NCI-H2196 treated with DMSO at 0.1 percent for 48 hours (cell line): ENCODE data around the gene POLA2.
"Not testable (repeated sequence)": the region's sequence is repeated elsewhere in the genome, so short reads cannot be mapped to it uniquely, and the experiment has no call there.

ENCODE experiments used
- DNase-seq: peaks from one replicate; lab custom pipeline; 2025; ENCODE audit not compliant: unreplicated experiment; lab: John Stamatoyannopoulos, UW

Gene POLA2

GRCh38 chr11:65261591-65262380 is at the start of gene POLA2:
POLA2 (plus strand) TSS chr11:65261962; CDS start chr11:65262293, 331 bp downstream.
- peak; percentile 88 for DNase-seq

GRCh38 chr11:65212226-65212801 is 49.4 kb upstream of the POLA2 start:
- DNase-seq = no peak

DNA sequence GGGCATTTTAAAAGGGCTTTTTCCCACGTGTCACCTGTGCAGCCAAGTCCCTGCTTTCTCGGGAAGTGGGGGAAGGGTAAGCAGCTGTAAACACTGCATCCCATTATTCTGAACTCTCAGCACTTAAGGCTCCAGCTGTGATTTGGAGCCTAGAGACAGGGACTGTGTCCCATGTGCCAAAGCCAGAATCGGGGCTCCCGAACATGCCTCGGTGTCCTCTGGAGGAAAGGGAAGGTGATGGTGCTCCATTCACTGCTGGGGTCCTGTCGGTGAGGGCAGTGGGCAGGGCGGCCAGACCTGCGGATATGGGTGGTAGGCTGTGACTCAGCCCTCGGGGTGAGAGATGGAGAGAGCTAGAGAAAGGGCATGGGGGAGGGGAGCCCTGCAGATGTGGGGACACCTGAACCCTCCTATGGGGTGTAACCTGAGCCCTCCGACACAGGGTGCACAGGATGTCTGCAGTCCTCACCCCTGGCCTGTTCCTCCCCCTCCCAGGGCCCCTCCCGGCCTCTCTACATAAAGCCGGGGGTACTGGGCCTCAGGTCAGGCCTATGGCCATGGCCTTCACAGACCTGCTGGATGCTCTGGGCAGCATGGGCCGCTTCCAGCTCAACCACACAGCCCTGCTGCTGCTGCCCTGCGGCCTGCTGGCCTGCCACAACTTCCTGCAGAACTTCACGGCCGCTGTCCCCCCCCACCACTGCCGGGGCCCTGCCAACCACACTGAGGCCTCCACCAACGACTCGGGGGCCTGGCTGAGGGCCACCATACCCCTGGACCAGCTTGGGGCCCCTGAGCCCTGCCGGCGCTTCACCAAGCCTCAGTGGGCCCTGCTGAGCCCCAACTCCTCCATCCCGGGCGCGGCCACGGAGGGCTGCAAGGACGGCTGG is 48.2 kb upstream of the POLA2 start:
- no peak for DNase-seq

DNA sequence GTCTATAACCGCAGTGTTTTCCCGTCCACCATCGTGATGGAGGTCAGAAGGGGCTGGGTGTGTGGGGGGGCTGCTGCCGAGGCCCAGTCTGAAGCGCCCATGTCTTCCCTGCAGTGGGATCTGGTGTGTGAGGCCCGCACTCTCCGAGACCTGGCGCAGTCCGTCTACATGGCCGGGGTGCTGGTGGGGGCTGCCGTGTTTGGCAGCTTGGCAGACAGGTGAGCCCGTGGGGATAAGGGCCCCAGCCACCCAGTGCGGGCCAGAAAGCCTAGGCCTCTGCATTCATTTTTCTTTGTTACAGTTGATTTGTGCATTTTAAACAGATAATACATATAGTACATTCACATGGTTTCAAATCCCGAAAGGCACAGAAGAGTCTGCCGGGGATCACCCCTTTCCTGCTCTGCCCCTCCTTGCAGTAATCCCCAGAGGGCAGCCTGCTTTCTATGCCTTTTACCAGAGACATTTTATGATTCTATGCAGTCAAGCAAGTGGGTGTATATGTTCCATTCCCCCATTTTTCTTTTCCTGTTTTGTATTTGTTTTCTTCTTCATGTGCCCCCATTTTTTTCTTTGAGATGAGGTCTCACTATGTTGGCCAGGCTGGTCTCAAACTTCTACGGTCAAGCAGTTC is 47.4 kb upstream of the POLA2 start:
- no peak for DNase-seq

DNA sequence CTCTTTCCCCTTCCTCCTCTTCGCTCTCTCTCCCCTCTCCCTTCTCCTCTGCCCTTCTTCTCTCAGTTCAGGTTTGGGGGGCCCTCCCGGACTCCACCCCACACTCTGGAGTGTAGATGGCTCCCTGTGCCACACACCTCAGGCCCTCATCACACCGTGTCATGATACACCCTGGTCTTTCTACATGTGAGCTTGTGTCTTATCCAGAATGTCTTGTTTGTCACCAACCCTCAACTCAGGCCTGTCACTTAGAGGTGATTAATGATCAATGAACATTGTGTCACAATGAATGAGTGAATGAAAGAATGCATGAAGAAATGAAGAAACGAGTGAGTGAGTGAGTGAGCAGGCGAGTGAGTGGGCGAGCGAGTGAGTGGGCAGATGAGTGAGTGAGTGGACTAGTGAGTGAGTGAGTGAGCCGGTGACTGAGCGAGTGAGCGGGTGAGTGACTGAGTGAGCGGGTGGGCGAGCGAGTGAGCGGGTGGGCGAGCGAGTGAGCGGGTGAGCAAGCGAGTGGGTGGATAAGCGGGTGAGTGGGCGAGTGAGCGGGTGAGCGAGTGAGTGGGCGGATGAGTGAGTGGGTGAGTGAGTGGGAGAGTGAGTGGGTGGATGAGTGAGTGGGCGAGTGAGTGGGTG is 46.2 kb upstream of the POLA2 start:
- DNase-seq = no peak

- no peak for DNase-seq
Measured at GRCh38 chr11:65216830-65217229, 44.9 kb upstream of the POLA2 start.

DNA sequence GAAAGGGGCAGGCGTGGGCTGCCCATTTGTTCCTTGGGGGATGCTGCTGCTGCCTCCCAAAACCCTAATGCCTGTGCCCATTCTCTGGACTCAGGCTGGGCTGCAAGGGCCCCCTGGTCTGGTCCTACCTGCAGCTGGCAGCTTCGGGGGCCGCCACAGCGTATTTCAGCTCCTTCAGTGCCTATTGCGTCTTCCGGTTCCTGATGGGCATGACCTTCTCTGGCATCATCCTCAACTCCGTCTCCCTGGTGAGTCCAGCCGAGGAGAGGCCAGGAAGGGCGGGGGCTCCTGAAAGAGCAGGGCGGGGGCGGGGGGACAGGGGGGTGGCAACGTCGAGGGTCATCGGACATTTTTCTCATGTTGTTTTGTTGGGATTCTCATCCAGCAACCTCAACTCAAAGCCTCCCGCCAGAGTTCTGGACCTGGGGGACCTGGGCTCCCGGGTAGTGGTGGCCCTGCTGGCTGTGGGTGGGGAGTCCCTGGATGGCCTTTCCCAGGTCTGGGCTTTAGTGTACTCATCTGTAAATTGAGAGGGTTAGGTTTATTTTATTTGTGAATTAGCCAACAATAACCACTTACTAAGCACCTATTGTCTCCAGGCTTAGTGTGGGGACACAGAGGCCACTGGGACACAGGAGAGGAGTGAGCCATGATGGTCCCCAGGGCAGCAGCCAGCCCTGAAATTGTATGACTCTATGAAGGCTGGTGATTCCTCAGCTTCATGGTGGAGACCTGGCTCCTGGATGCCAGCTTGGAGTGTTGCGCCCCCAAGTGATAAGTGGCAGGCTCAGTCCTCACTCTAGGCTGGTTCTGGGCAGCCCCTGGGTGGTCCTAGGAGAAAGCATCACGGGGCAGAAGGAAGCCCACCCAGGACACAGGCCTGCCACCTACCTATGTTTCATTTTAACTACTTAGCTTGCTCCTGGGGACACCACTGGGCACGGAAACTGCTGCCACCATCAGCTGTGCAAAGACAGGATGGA is 44.0 kb upstream of the POLA2 start:
- no peak for DNase-seq

- no peak for DNase-seq
Measured at GRCh38 chr11:65218446-65218845, 43.3 kb upstream of the POLA2 start.

GRCh38 chr11:65219930-65220213 is 41.9 kb upstream of the POLA2 start:
- DNase-seq = no peak

DNA sequence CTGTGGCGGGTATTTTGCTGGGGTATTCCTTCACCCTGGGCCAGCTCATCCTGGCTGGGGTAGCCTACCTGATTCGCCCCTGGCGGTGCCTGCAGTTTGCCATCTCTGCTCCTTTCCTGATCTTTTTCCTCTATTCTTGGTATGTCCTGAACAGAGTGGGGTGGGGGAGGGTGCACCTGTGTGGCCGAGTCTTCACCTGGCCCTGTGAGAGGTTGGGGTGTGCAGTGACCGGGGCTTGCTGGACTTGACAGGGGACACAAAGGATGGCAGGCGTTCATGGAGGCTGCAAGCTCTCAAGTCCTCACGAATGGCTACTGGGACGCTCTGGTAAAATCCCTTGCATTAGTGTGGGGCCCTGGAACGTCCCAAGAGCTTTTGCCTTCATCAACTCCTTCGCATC is 40.7 kb upstream of the POLA2 start:
- no peak for DNase-seq

GRCh38 chr11:65223011-65223410 is 38.8 kb upstream of the POLA2 start:
- DNase-seq = no peak

- DNase-seq = no peak
Measured at GRCh38 chr11:65224930-65225278, 36.9 kb upstream of the POLA2 start.

- no peak for DNase-seq
Measured at GRCh38 chr11:65225279-65226102, 36.3 kb upstream of the POLA2 start.

DNA sequence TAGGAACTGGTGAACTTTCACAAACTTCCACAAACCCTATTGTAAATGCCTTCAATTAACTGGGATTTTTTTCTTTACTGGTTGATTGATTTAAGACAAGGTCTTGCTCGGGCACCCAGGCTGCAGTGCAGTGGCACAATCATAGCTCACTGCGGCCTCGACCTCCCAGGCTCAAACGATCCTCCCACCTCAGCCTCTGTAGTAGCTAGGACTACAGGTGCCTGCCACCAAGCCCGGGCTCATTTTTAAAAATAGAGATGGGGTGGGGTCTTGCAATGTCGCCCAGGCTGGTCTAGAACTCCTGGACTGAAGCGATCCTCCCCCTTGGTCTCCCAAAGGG is 35.7 kb upstream of the POLA2 start:
- no peak for DNase-seq

- DNase-seq = no peak
Measured at GRCh38 chr11:65227879-65228278, 33.9 kb upstream of the POLA2 start.

- no peak for DNase-seq
Measured at GRCh38 chr11:65236194-65237059, 25.3 kb upstream of the POLA2 start.

DNA sequence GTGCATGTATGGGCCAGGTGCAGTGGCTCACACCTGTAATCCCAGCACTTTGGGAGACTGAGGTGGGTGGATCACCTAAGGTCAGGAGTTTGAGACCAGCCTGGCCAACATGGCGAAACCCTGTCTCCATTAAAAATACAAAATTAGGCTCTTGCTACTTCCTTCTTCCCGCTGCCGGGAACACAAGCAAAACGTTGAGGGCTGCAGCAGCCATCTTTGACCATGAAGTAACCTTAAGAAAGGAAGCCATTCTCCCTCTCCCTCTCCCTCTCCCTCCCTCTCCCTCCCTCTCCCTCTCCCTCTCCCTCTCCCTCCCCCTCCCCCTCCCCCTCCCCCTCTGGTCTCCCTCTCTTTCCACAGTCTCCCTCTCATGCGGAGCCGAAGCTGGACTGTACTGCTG is 23.5 kb upstream of the POLA2 start:
- DNase-seq = not testable (repeated sequence)

GRCh38 chr11:65241134-65241533 is 20.6 kb upstream of the POLA2 start:
- no peak for DNase-seq
